GM18499 (cell line): Measurements from ENCODE around the gene TMEM52B.
"Not testable (repeated sequence)": the region's sequence is repeated elsewhere in the genome, so short reads cannot be mapped to it uniquely, and the experiment has no call there.

Experiments used
- ATAC-seq: cut with Tn5 transposase; IDR thresholded peaks from one replicate; pipeline ENCODE4 v1.9.1; 2021; ENCODE audit warnings: moderate number of reproducible peaks; ENCODE audit not compliant: insufficient read depth, unreplicated experiment

The TMEM52B gene

DNA sequence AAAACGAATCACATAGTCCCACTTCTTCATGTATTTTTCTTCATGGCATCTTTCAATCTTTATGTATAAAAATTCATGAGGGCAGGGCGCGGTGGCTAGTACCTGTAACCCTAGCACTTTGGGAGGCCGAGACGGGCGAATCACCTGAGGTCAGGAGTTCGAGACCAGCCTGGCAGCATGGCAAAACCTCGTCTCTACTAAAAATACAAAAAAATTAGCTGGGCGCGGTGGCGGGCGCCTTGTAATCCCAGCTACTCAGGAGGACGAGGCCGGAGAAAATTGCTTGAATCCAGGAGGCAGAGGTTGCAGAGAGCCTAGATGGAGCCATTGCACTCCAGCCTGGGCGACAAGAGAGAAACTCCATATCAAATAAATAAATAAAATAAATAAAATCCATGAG lies 31.4 kb downstream of the TMEM52B start:
- ATAC-seq, result no peak

GRCh38 chr12:10211101-10211939 lies 32.5 kb downstream of the TMEM52B start:
- ATAC-seq, result no peak

GRCh38 chr12:10211940-10212738 lies 33.3 kb downstream of the TMEM52B start:
- no peak for ATAC-seq

GRCh38 chr12:10212739-10213131 lies 33.9 kb downstream of the TMEM52B start, which contains the start of gene GABARAPL1:
Gene GABARAPL1 (plus strand): TSS chr12:10212877. CDS start chr12:10213130, 253 bp downstream.
- no peak for ATAC-seq

GRCh38 chr12:10213168-10214135 lies 34.6 kb downstream of the TMEM52B start:
- ATAC-seq, result no peak

DNA sequence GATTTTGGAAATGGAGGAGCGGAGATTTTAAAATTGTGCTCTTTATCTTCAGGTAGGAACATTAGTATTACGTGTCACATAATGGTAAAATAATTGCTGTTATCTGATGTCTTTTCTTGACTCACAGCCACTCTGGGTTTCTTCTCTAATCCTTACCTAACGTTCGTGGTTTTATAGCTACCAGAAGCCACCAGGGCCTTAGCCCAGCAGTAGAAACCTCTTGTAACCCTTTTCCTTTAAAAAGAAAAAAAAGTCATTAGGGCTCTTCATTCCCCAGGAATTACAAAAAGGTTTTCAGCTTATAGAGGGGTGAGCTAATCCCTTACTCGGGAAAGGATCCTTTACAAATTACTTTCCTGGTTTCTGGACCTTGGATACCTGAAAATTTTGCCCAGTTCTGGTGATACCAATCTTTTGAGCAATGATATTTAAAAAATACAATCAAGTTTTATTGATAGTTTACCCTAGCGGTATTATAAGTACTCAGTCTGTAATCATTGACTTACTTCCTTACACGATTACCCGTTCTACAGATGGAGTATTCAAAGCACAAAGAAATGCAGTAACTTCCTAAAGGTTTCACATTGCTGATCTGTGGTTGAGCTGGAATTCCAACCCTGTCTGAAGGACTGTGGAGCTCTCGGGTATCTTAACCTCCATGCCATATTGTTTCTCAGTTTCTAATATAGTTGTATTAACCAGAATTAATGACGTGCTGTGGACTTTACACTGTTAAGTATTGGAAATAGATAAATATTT lies 35.5 kb downstream of the TMEM52B start:
- ATAC-seq, result no peak

- no peak for ATAC-seq
These were observed 36.0 kb downstream of the TMEM52B start for GRCh38 chr12:10214895-10215267.

DNA sequence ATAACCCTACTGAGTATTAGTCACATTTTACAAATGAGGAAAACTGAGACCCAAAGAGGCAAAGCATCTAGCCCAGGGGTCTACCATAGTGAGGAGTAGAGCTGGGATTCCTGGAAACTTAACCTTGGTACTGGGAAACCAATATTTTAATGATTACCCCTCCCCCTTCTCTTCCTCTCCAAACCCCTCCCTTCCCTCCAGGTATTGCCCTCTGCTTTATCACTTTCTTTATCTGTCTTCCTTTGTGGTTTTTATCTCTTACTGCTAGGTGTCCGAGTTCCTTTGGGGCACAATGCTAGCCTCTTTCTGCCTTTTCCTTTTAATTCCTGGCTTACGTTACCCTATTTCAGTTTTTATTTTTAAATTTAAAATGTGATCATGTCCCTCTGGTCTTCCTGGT lies 36.6 kb downstream of the TMEM52B start:
- ATAC-seq, result no peak

GRCh38 chr12:10215946-10216345 lies 37.1 kb downstream of the TMEM52B start:
- ATAC-seq, result not testable (repeated sequence)

GRCh38 chr12:10218021-10218420 lies 39.2 kb downstream of the TMEM52B start:
- ATAC-seq, result no peak

DNA sequence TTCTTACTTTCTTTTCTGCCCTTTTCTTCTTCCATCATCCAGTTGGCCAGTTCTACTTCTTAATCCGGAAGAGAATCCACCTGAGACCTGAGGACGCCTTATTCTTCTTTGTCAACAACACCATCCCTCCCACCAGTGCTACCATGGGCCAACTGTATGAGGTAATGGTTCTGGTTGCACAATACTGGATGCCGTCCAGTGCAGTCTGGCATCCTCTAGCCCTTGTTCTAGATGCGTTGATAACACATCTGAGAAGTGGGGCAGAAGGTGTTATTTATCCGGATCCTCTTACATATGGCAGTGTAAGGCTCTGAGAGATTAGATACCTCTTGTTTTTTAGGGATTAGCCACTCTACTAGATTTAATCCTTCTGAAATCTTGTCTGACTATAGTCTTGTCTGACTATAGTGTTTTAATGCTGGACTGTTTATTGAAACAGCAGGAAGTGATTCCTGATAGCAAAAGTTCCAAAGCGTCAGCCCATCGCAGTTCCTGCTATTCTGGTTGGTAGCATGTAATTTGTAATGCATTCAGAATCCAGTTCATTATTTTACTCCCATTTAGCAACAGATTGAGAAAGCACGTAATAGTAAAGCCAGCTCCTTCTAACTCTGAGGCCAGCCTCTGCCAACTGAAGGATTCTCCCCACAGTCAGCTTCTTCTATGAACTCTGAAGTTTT lies 41.7 kb downstream of the TMEM52B start:
- no peak for ATAC-seq

GRCh38 chr12:10221846-10222245 lies 43.0 kb downstream of the TMEM52B start:
- ATAC-seq, result no peak

GRCh38 chr12:10223208-10223607 lies 44.4 kb downstream of the TMEM52B start:
- no peak for ATAC-seq

GRCh38 chr12:10225426-10225825 lies 46.6 kb downstream of the TMEM52B start:
- not testable (repeated sequence) for ATAC-seq

DNA sequence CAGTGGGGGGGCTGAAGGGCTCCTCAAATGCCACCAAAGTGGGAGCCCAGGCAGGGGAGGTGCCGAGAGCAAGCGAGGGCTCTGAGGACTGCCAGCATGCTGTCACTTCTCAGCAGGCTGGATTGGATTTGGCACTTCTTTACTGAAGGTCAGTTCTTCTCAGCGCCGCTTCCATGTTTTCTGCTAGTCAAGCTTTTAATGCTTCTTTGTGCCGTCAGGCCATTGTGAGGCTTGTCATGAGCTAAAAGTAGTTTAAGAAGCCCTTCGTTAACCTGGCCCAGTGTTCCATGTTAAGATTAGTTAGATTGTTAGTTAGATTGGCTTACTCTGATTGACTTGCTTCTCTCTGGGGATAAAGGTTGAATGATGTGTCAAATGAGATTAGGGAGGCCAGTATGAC lies 47.3 kb downstream of the TMEM52B start:
- ATAC-seq, result no peak

- ATAC-seq, result no peak
These were observed 47.9 kb downstream of the TMEM52B start for GRCh38 chr12:10226731-10227130.

DNA sequence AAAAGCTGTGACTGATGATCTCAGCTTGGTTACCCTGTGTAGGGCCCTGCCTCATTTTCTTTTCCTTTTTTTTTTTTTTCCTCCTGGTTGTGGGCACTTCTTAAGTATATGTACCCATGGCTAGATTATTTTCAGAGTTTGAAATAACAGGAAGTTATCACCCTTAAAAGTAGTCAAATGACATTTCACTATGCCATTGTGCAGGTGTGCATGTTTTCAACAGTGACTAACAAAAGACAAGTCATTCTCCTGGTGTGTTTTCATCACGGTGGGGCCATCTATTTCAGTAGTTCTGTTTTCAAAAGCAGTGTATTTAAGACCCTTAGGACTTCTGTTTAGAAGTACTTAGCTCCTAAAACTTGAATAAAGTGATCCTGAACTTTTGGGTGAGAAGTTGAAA lies 48.8 kb downstream of the TMEM52B start:
- no peak for ATAC-seq

DNA sequence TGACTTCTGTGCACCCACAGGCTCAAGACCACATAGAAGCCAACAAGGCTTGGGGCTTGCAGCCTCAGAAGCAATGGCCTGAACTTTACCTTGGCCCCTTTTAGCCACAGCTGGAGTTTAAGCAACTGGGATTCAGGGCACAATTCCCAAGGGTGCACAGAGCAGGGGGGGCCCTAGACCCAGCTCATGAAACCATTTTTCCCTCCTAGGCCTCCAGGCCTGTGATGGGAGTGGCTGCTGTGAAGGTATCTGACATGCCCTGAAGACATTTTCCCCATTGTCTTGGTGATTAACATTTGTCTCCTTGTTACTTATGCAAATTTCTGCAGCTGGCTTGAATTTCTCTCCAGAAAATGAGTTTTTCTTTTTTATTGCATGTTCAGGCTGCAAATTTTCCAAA lies 55.7 kb downstream of the TMEM52B start:
- ATAC-seq, result no peak
